GM10266 (cell line): Measurements from ENCODE around the gene PDE9A.

ENCODE experiments used
- DNase-seq: peaks from one replicate; pipeline ENCODE4 v3.0.0; 2012; ENCODE audit errors: extremely low spot score
- TF ChIP-seq, protein P1 (sequence below): IDR thresholded peaks from 2 replicates; pipeline ENCODE4 v1.5.1; 2012; ENCODE audit warnings: mild to moderate bottlenecking, low read depth; ENCODE audit not compliant: control insufficient read depth, insufficient read depth; ENCODE audit errors: missing control alignments

Gene PDE9A

DNA sequence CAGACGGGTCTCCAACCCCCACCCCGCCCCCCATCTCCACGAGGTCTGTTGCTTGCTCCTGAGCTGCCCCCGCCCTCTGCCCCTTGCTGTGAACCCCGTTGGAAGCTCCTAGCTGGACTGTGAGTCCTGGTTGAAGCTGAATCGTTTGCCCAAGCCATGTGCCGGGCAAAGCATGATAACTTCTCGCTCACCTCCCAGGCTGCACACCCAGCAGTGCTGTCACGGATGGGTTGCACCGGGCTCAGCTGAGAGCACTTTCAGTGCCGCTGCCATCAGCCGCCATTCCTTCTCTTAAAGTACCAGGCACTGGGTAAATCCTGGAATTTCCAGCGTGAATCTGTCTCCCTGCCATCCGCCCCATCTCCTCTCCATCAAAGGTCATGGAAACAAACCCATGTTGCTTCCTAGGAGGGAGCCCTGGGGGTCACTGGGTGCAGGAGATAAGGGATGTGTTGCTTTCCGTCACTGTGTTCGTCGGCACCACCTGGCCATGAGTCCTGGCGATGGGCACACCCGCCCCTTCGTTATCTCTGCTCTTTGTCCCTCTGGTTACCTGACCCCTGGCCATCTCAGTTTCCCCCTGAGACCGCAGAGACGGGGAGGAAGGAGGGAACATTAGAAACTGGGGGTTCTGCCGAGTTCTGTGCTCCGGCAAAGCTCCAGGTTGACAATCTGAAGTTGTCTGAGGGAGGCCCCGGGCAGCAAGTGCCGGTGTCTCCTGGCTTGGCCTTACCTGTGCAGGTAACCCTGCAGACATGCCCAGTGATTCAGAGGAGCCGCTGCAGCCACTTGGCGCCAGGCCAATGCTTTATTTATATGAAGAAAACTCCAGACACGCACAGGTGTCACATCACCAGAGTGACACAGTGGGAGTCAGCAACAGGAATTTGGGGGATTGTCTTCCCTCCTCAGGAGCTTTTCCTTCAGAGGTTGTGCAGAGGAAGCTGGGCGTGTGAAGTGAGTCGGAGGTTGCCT lies 2.7 kb downstream of the PDE9A start:
- DNase-seq = no peak
- TF ChIP-seq, protein P1, sequence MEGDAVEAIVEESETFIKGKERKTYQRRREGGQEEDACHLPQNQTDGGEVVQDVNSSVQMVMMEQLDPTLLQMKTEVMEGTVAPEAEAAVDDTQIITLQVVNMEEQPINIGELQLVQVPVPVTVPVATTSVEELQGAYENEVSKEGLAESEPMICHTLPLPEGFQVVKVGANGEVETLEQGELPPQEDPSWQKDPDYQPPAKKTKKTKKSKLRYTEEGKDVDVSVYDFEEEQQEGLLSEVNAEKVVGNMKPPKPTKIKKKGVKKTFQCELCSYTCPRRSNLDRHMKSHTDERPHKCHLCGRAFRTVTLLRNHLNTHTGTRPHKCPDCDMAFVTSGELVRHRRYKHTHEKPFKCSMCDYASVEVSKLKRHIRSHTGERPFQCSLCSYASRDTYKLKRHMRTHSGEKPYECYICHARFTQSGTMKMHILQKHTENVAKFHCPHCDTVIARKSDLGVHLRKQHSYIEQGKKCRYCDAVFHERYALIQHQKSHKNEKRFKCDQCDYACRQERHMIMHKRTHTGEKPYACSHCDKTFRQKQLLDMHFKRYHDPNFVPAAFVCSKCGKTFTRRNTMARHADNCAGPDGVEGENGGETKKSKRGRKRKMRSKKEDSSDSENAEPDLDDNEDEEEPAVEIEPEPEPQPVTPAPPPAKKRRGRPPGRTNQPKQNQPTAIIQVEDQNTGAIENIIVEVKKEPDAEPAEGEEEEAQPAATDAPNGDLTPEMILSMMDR = no peak

DNA sequence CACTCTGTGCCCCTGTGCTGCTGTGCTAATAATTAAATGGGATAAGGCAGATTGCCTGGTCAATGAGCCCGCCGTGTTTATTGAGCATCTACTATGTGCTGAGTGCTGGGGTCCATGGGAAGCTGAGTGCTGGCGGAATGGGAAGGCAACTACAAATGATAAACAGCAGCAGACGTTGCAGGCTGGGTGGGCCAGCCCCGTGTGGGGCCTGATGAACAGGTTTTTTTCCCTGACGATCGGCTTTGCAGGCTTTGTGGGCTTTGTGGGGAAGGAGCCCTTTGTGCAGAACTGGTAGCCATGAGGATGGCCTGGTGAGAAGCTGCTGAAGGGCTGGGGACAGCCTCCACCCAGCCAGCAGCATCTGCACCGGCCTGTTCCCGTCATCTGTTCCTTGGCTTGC lies 3.5 kb downstream of the PDE9A start:
- TF ChIP-seq, protein P1 = no peak
- no peak for DNase-seq

DNA sequence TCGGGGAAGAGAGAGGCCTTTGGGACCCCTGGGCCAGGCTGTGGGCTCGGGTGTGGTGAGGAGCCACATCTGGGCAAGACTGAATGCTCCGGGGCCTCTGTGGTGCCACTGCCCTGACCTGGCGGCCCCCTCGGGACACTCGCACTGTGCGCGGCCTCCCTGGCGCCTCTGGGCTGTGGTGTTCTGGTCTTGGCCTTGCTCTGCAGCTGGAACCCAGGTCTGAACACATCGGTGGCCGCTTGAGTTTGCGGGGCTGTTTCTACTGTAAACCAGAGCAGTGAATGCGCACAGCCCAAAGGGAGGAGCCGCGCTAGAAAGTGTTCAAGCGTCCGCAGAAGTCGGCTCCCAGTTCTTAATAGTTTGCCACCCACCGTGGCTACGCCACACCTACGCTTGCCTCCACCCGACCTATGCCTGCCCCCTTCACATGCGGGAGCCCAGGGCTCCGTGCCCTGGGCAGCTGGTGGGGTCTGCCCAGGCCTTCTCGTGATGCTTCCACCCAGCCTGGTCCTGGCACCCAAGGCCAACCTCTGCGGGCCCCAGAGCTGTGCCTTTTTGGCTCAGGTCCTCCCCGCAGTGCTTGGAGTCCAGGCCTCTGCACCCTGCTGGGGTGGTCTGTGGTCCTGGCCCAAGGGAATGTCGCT lies 4.4 kb downstream of the PDE9A start:
- TF ChIP-seq, protein P1 = no peak
- DNase-seq = no peak

DNA sequence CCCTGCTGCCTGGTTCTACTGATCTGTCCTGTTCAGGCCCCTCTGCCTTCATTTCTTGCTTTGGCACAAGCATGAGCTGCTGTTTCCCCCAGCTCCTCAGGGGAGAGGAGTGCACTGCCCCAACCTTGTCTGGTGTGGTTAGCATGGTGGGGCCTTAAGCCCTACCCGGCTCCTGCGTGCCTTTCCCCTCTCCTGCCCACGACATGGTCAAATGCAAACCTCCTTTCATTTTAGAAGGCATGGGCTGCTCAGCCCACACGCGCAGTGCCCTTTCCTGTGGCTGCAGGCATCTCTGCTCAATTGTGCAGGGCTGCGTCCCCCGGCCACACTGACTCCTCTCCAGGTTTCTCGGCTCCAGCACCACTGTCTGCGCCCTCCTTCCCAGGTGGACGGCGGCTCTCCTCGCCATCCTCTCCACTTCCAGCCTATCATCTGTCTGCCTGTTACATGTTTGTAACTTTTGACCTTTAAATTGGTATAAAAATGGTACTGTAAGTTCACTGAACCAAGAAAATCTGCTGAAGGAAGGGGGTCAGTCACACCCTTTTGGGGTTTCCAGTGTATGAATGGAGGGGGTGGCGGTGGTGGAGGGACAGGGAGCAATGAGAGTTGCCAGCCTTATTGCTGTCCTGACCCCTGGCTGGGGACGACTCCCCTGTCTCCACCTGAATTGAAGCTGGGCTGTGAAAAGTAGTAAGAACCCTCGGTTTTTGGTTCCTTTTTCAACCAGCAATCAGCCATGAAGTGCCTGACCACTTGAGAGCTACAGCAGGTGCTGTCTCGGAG lies 5.1 kb downstream of the PDE9A start:
- DNase-seq = no peak
- TF ChIP-seq, protein P1 = no peak

DNA sequence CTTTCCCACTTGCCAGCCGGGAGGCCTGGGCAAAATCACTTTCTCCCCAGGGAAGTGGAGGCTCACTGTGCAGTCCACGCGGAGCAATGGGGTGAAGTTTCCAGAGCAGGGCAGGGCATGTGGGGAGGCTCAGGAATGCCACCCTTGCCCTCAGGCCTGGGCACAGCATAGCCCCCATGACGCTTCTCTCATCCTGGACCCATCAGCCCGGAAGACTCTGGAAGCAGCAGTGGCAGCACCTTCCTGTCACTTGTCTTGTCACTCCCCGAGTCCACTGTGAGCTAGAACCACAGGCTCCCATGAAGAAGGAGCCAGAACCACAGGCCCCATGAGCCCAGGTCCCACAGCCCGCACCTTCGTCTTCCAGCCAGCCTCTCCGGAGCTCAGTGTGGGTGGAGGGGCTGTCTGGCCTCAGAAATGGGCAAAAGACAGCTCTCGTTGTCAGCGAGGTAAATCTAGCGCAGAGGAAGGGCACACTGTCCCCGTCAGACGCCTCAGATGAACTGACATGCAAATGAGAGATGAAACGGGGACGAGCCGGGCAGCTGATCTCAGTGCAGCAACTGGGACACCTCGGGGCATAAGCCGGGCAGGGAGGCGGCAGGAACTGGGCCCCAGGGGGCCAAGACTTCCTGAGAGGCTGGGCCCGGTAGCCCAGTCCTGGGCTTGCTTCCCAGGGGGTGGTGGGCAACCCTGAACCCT lies 6.1 kb downstream of the PDE9A start:
- no peak for DNase-seq
- TF ChIP-seq, protein P1 = no peak

DNA sequence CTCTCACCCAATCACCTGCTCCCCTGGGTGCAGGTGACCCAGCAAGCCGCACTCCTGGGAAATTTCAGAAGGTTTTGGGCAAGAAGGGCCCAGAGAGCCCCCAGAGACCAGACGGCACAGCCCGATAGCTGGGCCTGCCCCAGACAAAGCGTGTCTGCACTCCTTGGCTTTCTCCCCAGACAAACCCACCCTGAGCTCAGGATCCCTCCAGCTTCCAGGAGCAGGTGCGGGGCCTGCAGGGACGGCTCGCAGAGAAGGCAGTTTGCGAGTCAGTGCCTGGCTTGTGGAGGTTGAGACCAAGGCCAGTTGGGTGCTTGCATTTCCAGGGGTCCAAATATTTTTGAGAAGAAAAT lies 6.7 kb downstream of the PDE9A start:
- no peak for DNase-seq
- TF ChIP-seq, protein P1 = no peak
